GM06990 (cell line): ENCODE results near the gene MSI2.
"Not testable (repeated sequence)": the region's sequence is repeated elsewhere in the genome, so short reads cannot be mapped to it uniquely, and the experiment has no call there.

Experiments used
- DNase-seq: peaks from one replicate; pipeline ENCODE4 v3.0.0-alpha.2; 2011; ENCODE audit not compliant: insufficient read length; ENCODE audit errors: extremely low read depth
- H3K27me3 ChIP-seq: replicated peaks from 2 replicates; pipeline ENCODE4 v1.6.0; 2011; ENCODE audit warnings: low read length; ENCODE audit not compliant: control insufficient read depth, insufficient read depth
- H3K36me3 ChIP-seq: 2 replicates; pipeline ENCODE4 v1.5.1; 2011; ENCODE audit warnings: low read length; ENCODE audit not compliant: control insufficient read depth, insufficient read depth
- H3K4me3 ChIP-seq: replicated peaks from 2 replicates; pipeline ENCODE4 v1.5.1; 2011; ENCODE audit warnings: low read depth, mild to moderate bottlenecking, control low read depth, low read length
- CTCF ChIP-seq: IDR thresholded peaks from 2 replicates; pipeline ENCODE4 v1.5.1; 2011; ENCODE audit warnings: low read length, control low read depth, mild to moderate bottlenecking, inconsistent platforms; ENCODE audit not compliant: insufficient read depth, poor library complexity, severe bottlenecking

Gene MSI2

GRCh38 chr17:57620576-57620975 is 364.3 kb downstream of the MSI2 start:
- DNase-seq, result no peak
- Histone ChIP-seq H3K27me3 (no peaks in the 10 kb centered on the region), H3K36me3 (peaks cover 8% of the 10 kb centered on the region), H3K4me3 (no peak overlapping the region)
- TF ChIP-seq CTCF, result no peak

- not testable (repeated sequence) for H3K27me3 ChIP-seq, DNase-seq, H3K36me3 ChIP-seq, H3K4me3 ChIP-seq
Observed at GRCh38 chr17:57621791-57622190, 365.5 kb downstream of the MSI2 start.

DNA sequence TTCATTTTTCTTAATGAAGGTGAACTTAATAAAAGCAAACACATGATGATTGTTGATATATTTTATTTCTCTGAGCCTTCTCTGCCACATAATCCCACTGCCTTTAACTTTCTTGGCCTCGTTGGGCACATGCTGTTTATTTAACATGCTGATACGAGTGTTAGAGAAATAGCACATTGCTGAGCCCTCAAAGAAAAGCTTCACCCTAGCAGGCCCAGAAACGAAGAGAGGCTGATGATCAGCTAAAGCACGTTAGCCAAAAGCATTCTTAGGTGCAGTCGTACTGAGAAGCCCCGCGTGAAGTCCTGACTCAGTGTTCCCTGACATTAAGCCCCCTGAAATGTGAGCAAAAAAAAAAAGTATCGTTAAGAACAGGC is 366.0 kb downstream of the MSI2 start:
- no peak overlapping the region for H3K4me3 ChIP-seq

DNA sequence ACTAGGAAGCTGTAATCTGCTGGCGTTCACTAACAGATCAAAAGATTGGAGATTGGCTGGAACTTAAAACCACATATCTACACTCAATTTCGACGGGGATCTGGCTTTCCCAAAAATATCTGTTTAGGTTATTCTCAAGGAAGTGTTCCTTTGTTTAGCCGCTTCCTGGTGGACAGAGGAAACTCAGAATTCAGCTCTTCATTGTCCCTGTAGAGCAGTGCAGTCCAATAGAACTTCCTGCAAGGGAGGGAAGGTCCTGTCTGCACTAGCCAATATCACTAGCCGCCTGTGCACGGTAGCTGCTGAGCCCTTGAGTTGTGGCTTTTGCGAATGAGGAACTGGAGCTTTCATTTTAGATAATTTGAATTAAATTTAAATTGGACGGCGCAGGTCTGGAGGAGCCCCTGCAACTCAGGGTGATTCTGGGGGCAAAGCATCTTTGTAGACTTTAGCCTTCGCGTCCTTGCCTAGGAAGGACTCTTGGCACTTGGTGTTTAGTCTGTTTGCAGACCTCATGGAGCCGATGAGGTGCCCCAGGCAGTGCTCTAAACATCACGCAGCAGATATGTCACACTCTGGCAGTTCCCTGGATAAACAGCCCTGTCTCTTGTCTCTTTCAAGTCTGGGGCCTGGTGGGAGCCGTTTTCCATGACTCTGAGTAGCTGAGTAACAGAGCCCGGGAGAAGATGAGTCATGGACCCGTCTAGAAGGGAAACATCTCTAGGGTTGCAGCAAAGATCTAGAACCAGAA is 366.5 kb downstream of the MSI2 start:
- no peak for TF ChIP-seq CTCF
- DNase-seq, result peak; percentile 41
- Histone ChIP-seq H3K27me3 (no peaks in the 10 kb centered on the region), H3K36me3 (peaks cover 10% of the 10 kb centered on the region), H3K4me3 (no peak overlapping the region)

More for the DNA sequence above, 366.0 kb downstream of the MSI2 start:
- no peak for DNase-seq
- Histone ChIP-seq H3K36me3 (peaks cover 8% of the 10 kb centered on the region), H3K27me3 (no peaks in the 10 kb centered on the region)
- TF ChIP-seq CTCF, result no peak

GRCh38 chr17:57623620-57624019 is 367.3 kb downstream of the MSI2 start:
- no peaks in the 10 kb centered on the region for H3K27me3 ChIP-seq
- no peak for TF ChIP-seq CTCF
- peaks cover 12% of the 10 kb centered on the region for H3K36me3 ChIP-seq
- H3K4me3 ChIP-seq, result no peak overlapping the region
- peak; percentile 44 for DNase-seq

DNA sequence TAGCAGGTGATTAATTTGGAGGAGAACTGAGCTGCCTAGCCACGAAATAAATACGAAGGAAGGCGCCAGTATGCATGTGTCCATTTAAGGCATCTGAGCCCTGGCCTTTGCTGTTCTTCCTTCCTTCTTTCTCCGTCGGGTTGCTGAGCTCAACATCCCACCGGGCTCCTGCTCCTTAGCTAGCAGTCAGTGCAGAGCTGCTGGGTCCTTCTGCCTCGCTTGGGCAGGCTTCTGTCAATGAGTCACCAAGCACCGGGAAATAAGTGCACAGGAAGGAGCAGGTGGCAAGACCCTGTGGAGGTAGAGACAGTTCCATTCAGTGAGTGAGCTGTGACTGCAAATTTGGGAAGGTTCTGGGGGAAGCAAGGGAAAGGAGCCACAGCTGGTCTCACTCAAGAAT is 368.1 kb downstream of the MSI2 start:
- no peak for DNase-seq
- no peak overlapping the region for H3K4me3 ChIP-seq
- no peak for TF ChIP-seq CTCF
- H3K36me3 ChIP-seq, result peaks cover 9% of the 10 kb centered on the region
- H3K27me3 ChIP-seq, result no peaks in the 10 kb centered on the region
